ENCODE results near the gene EFHD1. TPM values are rescaled to one million over a fixed set of nuclear protein-coding genes. Genes with fewer than 3 reads are reported as not detected.

The EFHD1 gene
- total RNA-seq, 1 experiment from 2014 or later: 0.58 TPM

GRCh38 chr2:232622563-232622962, 10.8 kb upstream of the EFHD1 start:
- no peaks in the 10 kb centered on the region for H3K9me3 ChIP-seq (ENCODE audit: low read depth, low read length, poor library complexity, severe bottlenecking)
- no peaks in the 10 kb centered on the region for H3K27me3 ChIP-seq (replicated peaks; ENCODE audit: insufficient read depth, low read depth, low read length, poor library complexity)
- no peak for DNase-seq (ENCODE audit: low spot score)
- H3K4me3 ChIP-seq (ENCODE audit: low read depth, low read length, poor library complexity, severe bottlenecking): no peak overlapping the region
- no peaks in the 10 kb centered on the region for H3K36me3 ChIP-seq (ENCODE audit: insufficient read depth, low read length, poor library complexity, severe bottlenecking)
- TF ChIP-seq CTCF (conservative IDR thresholded peaks at IDR 0.05; ENCODE audit: low read depth, low read length): no peak
- ChIA-PET CTCF (no interaction called here), POLR2A (ENCODE audit: low non-redundant PET) (no interaction called here)
- BruUV-seq (replicated peaks): no TSS peak
- H3K4me1 ChIP-seq (ENCODE audit: insufficient read depth, low read length, poor library complexity, severe bottlenecking): no peaks in the 10 kb centered on the region
- no peak overlapping the region for H3K27ac ChIP-seq (ENCODE audit: low read depth, low read length, poor library complexity, severe bottlenecking)
- intact Hi-C loops (cut with micrococcal nuclease; ENCODE audit: unreplicated experiment): no loop called here

- no peaks in the 10 kb centered on the region for H3K4me1 ChIP-seq (ENCODE audit: insufficient read depth, low read length, poor library complexity, severe bottlenecking)
- intact Hi-C loops (cut with micrococcal nuclease; ENCODE audit: unreplicated experiment): no loop called here
- no peaks in the 10 kb centered on the region for H3K9me3 ChIP-seq (ENCODE audit: low read depth, low read length, poor library complexity, severe bottlenecking)
- no peak overlapping the region for H3K4me3 ChIP-seq (ENCODE audit: low read depth, low read length, poor library complexity, severe bottlenecking)
- CTCF ChIA-PET: no interaction called here
- TF ChIP-seq EZH2 (IDR thresholded peaks at IDR 0.05; ENCODE audit: borderline replicate concordance, low read depth, low read length, poor library complexity, severe bottlenecking) (no peak), CTCF (conservative IDR thresholded peaks at IDR 0.05; ENCODE audit: low read depth, low read length) (no peak)
- no TSS peak for BruUV-seq (replicated peaks)
- no peak overlapping the region for H3K27ac ChIP-seq (ENCODE audit: low read depth, low read length, poor library complexity, severe bottlenecking)
- POLR2A ChIA-PET (ENCODE audit: low non-redundant PET): no interaction called here
- no peak for DNase-seq (ENCODE audit: low spot score)
- H3K36me3 ChIP-seq (ENCODE audit: insufficient read depth, low read length, poor library complexity, severe bottlenecking): no peaks in the 10 kb centered on the region
- no peaks in the 10 kb centered on the region for H3K27me3 ChIP-seq (replicated peaks; ENCODE audit: insufficient read depth, low read depth, low read length, poor library complexity)
Observed at GRCh38 chr2:232623768-232624765, 9.3 kb upstream of the EFHD1 start.

GRCh38 chr2:232626584-232626983, 6.8 kb upstream of the EFHD1 start:
- no peaks in the 10 kb centered on the region for H3K4me1 ChIP-seq (ENCODE audit: insufficient read depth, low read length, poor library complexity, severe bottlenecking)
- no peak overlapping the region for H3K27ac ChIP-seq (ENCODE audit: low read depth, low read length, poor library complexity, severe bottlenecking)
- BruUV-seq (replicated peaks): no TSS peak
- ChIA-PET POLR2A (ENCODE audit: low non-redundant PET) (no interaction called here), CTCF (no interaction called here)
- intact Hi-C loops (cut with micrococcal nuclease; ENCODE audit: unreplicated experiment): no loop called here
- H3K9me3 ChIP-seq (ENCODE audit: low read depth, low read length, poor library complexity, severe bottlenecking): no peaks in the 10 kb centered on the region
- DNase-seq (ENCODE audit: low spot score): no peak
- no peaks in the 10 kb centered on the region for H3K36me3 ChIP-seq (ENCODE audit: insufficient read depth, low read length, poor library complexity, severe bottlenecking)
- TF ChIP-seq EZH2 (IDR thresholded peaks at IDR 0.05; ENCODE audit: borderline replicate concordance, low read depth, low read length, poor library complexity, severe bottlenecking) (no peak), CTCF (conservative IDR thresholded peaks at IDR 0.05; ENCODE audit: low read depth, low read length) (no peak)
- H3K27me3 ChIP-seq (replicated peaks; ENCODE audit: insufficient read depth, low read depth, low read length, poor library complexity): no peaks in the 10 kb centered on the region
- no peak overlapping the region for H3K4me3 ChIP-seq (ENCODE audit: low read depth, low read length, poor library complexity, severe bottlenecking)
